NK-92 treated with Interleukin-12 subunit alpha and Interleukin-12 subunit beta, amount 100 ng/mL, for 24 hours (cell line): Measurements from ENCODE around the gene SORT1.
"Not testable (repeated sequence)": the region's sequence is repeated elsewhere in the genome, so short reads cannot be mapped to it uniquely, and the experiment has no call there.

Experiments
- DNase-seq: peaks from one replicate; lab custom pipeline; 2025; lab: John Stamatoyannopoulos, UW

SORT1 gene

GRCh38 chr1:109338608-109339007 is 59.1 kb downstream of the SORT1 start:
- no peak for DNase-seq

DNA sequence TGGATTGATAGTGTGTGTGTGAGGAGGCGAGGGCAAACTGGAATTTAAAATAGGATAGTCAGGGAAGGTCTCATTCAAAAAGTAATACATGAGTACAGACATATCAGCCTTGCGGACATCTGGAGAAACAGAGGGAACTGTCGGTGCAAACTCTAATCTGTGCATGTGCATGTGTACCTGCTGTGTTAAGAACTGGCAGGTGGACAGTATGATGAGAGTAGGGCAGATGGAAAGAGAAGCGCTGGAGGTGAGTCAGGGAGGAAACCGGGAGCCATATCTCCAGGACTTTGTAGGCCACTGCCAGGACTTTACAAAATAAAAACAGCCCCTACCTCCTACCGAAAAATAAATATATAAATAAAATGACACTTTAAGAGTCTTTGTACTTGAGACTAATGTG is 59.6 kb downstream of the SORT1 start:
- no peak for DNase-seq

- DNase-seq = no peak
These were observed 62.6 kb downstream of the SORT1 start for GRCh38 chr1:109335091-109335490.

DNA sequence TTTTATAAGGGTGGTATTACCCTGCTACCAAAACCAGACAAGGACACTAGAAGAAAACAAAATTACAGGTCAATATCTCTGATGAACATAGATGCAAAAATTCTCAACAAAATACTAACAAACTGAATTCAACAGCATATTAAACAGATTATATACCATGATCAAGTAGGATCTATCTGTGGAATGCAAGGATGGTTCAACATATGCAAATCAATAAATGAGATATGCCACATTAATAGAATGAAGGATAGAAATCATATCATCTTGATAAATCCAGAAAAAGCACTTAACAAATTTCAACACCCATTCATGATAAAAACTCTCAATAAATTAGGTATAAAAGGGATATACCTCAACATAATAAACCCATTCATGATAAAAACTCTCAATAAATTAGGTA is 66.6 kb downstream of the SORT1 start:
- no peak for DNase-seq

DNA sequence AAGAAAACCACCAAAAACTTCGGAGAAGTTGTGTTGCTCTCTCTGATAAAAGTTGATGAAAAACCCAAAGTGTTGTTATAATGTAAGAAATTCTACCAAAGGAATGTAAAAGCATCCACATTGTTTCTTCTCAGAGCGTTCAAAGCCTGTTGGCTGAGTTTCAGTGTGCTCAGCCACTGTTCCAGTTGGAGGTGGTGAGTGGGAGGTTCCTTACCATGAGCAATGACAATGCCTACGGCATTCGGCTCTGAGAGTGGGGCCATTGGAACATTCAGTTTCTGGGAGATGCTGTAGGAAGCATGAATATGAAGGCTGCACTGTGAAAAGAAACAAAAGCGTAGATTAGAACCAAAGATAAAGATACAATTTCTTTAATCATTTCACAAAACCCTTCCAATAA is 70.4 kb downstream of the SORT1 start:
- no peak for DNase-seq

- no peak for DNase-seq
These were observed 74.7 kb downstream of the SORT1 start for GRCh38 chr1:109322974-109323373.

GRCh38 chr1:109319114-109319513 is 78.6 kb downstream of the SORT1 start:
- no peak for DNase-seq

- no peak for DNase-seq
These were observed 81.2 kb downstream of the SORT1 start for GRCh38 chr1:109316506-109316905.

- DNase-seq = no peak
These were observed 82.4 kb downstream of the SORT1 start for GRCh38 chr1:109315288-109315687.

GRCh38 chr1:109314795-109315194 is 82.9 kb downstream of the SORT1 start:
- DNase-seq = no peak

DNA sequence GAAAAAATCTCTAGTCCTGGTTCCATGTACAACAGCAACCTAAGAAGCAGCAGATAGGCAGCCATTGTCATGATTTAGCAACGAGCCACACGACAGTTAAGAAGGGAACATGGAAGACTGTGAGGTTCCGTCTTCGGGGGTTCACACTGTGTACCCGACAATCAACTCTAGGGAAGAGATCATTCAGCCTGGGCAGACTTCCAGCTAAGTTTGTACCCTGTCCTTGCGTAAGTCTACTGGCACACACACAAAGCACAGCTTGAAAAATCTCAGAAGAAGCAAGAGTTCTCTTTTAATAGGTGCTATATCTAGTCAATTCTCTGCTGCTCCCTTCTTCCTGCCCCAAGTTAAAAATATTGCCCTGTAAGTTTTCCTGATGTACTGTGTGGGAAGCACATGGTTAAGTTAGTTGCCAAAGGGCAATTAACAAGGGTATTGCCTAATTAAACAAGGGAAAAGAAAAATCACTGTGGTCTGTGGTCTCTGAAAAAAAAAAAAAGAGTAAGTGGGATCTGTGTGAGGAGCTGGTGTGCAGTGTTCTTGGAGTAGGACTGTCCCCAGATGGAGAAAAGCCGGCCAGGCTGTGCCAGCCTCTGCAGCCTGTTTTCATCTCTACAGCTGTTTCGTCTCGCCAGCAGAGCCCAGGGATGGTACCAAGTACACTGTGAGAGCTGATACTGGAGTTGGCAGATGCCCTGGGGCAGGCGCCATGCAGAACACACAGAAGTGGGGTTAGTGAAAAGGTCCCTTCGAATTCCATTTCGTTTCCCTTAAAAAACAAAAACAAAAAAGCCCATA is 84.5 kb downstream of the SORT1 start:
- no peak for DNase-seq

DNA sequence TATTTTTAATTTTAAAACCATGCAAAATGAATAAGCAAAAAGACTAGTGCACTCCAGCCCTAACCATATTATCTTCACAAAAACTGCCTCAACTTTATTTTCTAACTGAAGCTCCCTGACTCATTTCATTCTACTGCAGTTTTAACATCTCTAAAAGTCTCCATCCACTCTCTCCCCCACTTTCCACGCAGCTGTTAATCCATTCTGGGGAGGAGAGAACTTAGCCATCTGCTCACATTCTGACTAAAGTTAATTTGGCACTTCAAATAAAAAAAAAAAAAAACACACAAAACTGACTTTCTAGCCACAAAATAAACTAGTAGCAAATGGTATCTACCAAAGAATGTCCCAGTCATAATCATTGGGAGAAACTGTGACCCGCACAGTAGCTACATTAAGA is 85.5 kb downstream of the SORT1 start:
- DNase-seq = no peak

DNA sequence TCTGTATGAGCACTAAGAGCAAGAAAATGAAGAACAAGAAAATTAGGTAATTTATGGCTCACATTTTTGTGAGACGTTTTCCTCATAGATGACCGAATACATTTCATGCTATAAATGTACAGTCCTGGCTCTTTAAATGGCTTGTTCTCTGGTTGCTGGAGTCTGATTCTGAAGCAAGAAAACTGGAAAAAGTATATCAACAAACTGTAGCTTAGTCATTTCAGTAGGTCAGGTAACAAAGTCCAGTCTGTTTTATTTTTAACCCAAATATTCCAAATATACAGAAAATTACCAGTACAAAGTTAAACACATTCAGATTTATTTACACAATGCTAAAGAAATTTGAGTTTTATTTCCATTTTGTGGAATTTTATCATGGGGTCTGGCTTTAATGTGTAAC is 88.4 kb downstream of the SORT1 start:
- no peak for DNase-seq

- DNase-seq = no peak
These were observed 90.3 kb downstream of the SORT1 start for GRCh38 chr1:109307274-109308021.

DNA sequence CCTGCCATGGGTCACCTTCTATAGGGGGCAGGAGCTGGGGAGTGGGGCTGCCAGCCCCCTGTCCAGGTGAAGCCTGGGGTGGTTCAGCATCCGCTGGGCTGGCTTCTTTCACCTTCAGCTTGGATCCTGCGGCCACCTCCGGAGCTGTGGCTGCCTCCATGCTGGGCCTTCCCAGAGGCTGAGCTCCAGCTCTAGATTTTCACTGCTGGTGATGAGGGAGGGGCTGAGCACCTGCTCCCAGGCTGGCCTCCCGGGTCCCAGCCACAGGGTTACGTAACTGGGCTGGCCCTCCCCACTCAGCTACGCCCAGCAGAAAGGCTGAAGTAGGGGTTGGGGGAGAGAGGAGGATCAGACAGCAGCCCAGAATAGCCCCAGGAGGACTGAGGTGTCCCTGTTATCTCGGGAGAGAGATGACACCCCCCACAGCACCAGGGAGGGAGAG is 90.9 kb downstream of the SORT1 start, which contains the start of gene MYBPHL:
Gene MYBPHL (minus strand): TSS at position 180 of the 442 bp plus-strand sequence. CDS start 20 bp downstream, at position 160.
- no peak for DNase-seq

- DNase-seq = not testable (repeated sequence)
These were observed 91.7 kb downstream of the SORT1 start for GRCh38 chr1:109305991-109306390.

DNA sequence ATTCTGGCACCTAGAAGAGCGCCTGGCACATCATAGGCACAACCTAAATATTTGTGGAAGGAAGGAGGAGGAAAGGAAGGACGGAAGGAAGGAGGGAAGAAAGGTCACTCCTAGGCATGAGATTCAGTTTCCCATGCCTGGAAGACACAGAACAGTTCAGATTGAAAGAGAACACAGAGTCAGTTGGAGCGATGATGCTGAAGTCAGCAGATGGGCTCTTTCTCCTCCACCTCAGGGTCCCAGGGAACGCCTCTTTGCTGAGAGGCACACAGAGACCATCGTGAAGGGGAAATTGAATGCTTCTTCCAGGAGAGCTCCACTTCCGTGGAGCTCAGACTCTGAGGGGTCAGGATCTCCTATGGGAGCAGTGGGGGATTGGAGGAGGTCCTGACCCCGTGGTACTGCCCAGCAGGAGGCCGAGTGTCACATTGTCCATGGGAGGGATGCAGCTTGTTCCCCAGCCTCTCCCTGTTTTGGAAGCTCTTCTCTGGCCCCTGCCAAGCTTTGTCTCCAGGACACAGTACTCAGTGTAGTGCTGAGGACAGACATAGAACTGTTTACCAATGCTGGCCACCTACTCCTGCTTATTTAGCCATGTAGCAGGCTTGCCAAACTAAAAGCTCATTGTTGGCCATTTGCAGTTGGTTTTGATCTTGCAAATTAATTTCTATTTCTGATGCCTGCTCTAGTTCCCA is 93.3 kb downstream of the SORT1 start:
- no peak for DNase-seq

- DNase-seq = no peak
These were observed 95.8 kb downstream of the SORT1 start for GRCh38 chr1:109301874-109302273.

GRCh38 chr1:109300650-109301151 is 97.0 kb downstream of the SORT1 start:
- DNase-seq = no peak

GRCh38 chr1:109299558-109300343 is 98.0 kb downstream of the SORT1 start:
- no peak for DNase-seq

- no peak for DNase-seq
These were observed 98.8 kb downstream of the SORT1 start for GRCh38 chr1:109298666-109299557.
